GM19035 (cell line): ENCODE data around the gene DHX30.
"Not testable (repeated sequence)": the region's sequence is repeated elsewhere in the genome, so short reads cannot be mapped to it uniquely, and the experiment has no call there.

ENCODE experiments used
- ATAC-seq: cut with Tn5 transposase; IDR thresholded peaks from one replicate; pipeline ENCODE4 v1.9.1; 2021; ENCODE audit not compliant: unreplicated experiment

The DHX30 gene, protein sequence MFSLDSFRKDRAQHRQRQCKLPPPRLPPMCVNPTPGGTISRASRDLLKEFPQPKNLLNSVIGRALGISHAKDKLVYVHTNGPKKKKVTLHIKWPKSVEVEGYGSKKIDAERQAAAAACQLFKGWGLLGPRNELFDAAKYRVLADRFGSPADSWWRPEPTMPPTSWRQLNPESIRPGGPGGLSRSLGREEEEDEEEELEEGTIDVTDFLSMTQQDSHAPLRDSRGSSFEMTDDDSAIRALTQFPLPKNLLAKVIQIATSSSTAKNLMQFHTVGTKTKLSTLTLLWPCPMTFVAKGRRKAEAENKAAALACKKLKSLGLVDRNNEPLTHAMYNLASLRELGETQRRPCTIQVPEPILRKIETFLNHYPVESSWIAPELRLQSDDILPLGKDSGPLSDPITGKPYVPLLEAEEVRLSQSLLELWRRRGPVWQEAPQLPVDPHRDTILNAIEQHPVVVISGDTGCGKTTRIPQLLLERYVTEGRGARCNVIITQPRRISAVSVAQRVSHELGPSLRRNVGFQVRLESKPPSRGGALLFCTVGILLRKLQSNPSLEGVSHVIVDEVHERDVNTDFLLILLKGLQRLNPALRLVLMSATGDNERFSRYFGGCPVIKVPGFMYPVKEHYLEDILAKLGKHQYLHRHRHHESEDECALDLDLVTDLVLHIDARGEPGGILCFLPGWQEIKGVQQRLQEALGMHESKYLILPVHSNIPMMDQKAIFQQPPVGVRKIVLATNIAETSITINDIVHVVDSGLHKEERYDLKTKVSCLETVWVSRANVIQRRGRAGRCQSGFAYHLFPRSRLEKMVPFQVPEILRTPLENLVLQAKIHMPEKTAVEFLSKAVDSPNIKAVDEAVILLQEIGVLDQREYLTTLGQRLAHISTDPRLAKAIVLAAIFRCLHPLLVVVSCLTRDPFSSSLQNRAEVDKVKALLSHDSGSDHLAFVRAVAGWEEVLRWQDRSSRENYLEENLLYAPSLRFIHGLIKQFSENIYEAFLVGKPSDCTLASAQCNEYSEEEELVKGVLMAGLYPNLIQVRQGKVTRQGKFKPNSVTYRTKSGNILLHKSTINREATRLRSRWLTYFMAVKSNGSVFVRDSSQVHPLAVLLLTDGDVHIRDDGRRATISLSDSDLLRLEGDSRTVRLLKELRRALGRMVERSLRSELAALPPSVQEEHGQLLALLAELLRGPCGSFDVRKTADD

DNA sequence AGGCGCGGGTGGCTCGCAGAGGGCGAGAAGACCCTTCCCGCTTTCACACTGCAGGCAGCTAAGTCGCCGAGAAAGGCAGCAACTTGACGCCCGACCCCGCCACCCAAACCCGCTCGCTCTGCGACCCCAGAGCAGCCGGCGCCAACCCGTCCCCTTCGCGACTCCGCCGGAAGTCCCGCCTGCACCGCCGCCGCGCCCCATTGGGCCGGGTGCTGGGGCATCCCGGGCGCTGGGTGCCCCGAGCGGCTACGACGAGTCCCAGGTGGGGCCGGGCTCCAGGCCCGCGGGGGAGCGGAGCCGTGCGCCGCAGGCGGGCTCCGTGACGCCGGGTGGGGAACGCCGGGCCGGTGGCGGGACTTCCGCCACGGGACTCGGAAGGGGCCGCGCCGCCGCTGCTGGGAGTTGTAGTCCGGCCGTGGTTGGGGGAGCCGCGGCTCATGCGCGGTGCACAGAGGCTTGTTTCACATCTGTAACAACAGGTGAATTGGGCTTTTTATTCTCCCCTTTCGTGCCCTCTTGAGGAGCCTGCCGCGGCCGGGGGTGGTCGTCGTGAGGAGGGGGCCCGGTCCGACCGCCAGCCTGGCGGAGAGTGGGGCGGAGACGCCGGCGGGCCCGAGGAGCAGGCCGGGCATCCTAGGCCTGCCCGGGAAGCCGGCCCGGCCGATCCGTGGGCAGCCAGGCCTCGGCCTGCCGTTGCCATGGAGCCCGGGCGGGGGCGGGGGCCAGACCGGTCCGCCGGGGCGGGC lies at the start of gene DHX30:
Gene DHX30, plus strand, starts transcription at position 405 of the 746 bp plus-strand sequence. CDS start 7,546 bp downstream, outside the sequence.
- peak; percentile 91 for ATAC-seq

DNA sequence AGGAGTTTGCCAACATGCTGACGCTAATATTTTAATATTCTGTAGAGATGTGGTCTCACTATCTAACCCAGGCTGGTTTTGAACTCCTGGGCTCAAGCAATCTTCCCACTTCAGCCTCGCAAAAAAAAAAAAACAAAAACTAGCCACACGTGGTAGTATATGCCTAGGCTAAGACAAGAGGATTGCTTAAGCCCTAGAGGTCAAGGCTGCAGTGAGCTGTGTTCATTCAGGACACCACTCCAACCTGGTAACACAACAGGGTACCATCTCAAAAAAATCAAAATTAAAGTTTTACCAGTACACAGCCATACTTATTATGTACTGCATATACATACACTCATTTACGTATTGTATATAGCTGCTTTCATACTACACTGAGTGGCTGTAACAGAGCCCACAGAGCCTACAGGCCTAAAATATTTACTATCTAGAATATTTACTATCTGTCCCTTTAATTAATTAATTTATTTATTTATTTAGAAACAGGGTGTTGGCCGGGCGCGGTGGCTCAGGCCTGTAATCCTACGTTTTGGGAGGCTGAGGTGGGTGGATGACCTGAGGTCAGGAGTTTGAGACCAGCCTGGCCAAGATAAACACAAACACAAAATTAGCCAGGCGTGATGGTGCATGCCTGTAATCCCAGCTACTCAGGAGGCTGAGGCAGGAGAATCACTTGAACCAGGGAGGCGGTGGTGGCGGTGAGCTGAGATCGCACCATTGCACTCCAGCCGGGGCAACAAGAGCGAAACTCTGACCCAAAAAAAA lies 44.5 kb upstream of the DHX30 start:
- no peak for ATAC-seq

DNA sequence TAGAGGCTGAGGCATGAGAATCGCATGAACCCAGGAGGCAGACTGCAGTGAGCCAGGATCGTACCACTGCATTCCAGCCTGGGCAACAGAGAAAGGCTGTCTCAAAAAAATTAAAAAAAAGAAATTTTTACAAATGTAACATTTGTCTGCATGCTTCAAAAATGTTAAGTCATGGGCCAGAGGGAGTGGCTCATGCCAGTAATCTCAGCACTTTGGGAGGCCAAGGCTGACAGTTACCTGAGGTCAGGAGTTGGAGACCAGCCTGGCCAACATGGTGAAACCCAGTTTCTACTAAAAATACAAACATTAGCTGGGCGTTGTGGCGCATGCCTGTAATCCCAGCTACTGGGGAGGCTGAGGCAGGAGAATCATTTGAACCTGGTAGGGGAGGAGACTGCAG lies 42.7 kb upstream of the DHX30 start:
- not testable (repeated sequence) for ATAC-seq

DNA sequence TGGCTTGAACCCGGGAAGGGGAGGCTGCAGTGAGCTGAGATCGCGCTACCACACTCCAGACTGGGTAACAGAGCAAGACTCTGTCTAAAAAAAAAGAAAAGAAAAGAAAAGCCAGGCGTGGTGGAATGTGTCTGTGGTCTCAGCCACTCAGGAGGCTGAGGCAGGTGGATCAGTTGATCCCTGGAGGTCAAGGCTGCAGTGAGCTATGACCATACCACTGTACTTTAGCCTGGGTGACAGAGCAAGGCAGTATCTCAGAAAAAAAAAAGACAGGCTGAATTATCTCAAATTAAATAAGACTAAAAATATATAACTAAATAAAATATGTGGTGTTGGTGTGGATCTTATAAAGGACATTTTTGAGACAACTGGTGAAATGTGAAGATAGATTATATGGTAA lies 41.9 kb upstream of the DHX30 start:
- ATAC-seq, result no peak

DNA sequence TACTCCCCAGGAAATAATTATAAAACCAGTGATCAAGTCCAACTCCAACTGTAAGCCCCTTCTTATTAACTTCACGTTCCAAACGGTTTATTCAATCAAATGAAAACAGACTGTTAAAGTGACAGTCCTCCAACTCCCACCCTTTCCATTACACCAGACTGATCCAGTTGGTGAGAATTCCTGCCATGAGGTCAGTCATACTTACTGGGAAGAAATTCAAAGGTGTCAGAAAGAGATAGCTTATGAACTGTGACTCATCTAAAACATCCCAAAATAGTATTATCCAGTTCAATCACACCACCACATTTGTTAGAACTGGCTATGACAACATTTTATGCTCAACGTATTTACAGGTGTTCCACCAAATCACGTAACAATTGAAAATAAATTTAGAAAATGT lies 40.7 kb upstream of the DHX30 start:
- ATAC-seq, result no peak

DNA sequence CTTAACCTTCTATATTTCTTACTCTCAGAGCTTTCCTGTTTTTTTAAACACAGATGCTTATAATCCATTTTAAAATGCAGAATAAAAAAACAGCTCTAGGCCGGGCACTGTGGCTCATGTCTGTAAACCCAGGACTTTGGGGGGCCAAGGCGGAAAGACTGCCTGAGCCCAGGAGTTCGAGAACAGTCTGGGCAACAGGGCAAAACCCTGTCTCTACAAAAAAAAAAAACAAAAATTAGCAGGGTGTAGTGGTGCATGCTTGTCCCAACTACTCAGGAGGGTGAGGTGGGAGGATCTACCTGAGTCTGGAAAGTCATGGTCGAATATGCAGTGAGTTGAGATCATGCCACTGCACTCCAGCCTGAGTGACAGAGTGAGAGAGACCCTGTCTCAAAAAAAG lies 36.8 kb upstream of the DHX30 start:
- no peak for ATAC-seq

DNA sequence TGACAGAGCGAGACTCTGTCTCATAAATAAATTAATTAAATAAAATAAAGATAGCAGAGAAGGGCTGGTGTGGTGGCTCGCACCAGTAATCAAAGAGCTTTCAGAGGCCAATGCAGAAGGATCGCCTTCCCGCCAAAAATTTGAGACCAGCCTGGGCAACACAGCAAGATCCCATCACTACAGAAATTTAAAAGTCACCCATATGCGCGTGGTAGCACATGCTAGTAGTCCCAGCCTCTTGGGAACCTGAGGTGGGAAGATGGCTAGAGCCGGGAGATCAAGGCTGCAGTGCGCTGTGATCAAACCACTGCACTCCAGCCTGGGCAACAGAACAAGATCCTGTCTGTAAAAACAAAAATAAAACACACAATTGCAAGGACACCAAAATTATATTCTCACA lies 30.9 kb upstream of the DHX30 start:
- no peak for ATAC-seq

DNA sequence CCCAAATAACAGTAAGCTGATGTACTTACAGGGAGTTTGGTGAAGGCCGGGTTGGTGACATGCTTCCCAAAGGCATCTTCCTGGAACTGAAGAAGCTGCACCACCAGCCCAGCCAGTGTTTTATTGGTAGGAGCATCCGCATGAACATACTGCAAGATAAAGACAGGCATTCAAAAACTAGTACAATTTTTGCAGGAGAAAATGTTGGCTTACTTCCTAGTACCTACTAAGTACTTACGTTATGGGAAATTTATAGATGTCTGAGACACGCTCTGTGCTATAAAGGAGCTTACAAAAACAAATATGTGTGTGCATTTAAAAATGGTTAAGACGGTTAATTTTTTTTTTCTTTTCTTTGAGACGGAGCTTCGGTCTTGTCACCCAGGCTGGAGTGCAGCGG lies 30.1 kb upstream of the DHX30 start:
- ATAC-seq, result no peak

DNA sequence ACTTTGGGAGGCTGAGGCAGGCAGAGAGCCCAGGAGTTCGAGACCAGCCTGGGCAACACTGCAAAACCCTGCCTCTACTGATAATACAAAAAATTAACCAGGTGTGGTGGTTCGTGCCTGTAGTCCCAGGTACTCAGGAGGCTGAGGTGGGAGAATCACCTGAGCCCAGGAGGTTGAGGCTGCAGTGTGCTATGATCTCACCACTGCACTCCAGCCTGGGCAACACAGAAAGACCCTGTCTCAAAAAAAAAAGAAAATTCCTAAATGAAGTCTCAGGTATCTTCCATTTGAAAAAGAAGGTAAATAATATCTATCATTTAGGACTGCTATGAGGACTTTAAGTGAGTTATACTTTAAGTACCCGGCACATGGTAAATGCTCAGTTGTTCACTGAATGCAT lies 24.2 kb upstream of the DHX30 start:
- no peak for ATAC-seq

DNA sequence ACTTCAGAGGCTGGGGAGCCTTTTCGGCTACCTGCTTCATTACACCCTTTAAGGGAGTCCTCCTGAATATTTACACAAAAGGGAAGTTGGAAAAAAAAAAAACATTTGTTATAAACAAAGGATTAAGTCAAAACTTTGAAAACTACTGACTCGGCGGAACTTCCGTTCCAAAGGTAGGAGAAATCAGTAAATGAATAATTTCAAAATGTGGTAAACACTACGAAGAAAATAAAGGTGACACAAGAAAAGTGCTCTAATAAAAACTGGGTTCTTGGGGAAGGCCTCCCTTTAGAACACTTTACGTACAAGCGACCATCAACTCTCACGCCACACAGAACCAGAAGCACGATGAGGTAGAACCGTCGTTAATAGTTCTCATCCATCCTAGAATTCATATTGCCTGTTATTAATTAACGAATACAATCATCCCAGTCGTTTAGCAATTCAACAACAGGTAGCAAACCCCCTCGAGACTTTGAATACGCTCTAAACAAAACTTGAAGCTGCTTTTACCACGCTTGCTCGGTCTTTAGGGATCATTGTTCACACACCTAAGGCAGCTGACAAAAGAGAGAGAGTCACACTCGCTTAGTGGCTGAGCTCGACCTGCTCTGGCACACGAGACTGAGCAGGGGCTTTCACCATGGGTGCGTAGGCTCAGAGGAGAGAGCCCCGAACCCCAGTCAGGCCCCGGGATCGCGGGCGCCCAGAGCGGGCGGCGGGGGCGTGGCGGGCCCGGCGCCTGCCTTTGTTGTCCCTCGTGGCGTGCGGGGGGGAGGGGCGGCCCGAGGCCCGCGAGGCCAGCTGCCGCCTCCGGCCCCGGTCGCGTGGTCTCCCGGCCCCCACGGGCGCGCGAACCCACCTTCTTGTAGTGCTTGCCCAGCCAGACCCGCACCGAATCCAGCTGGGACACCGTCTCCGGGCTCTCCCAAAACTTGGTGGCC lies 21.9 kb upstream of the DHX30 start:
- peak; percentile 42 for ATAC-seq

DNA sequence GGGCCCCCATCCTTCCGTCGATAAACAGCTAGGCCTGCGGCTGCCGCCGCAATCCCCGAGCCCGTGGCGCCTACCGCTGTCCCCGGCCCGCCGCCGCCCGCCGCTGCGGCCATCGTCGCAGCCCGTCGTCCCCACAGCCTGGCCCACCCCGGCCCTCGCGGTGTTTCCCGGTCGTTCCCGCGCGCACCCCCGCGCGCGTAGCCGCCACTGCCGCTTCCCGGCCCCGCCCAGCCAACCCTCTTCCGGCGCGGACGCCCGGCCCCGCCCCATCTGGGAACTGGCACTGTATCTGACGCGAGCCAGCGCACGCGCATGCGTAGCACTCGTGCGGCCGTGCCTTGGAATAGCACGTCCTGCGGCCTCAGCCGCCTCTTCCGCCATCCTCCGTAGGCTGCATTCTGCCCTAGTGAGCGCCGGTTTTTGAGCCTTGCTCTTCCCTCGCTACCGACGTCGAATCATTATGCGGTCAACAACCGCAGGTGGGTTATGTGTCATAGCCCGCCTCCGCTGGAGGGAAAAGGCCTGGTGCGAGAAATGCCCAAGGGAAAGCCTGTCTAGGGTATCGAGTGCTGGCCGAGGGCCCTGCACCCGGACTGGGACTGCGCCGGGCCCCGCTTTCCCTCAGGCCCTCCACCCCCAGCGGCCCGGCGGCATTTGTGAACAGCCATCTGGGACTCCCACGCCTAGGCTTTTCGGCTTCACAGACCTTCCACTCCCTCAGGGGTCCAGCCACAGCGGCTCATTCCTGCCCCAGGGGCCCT lies 21.1 kb upstream of the DHX30 start, which contains the start of gene SMARCC1:
Gene SMARCC1, minus strand, starts transcription at position 209 of the 761 bp plus-strand sequence. Its CDS starts 96 bp downstream, at position 113.
- peak; percentile 81 for ATAC-seq

DNA sequence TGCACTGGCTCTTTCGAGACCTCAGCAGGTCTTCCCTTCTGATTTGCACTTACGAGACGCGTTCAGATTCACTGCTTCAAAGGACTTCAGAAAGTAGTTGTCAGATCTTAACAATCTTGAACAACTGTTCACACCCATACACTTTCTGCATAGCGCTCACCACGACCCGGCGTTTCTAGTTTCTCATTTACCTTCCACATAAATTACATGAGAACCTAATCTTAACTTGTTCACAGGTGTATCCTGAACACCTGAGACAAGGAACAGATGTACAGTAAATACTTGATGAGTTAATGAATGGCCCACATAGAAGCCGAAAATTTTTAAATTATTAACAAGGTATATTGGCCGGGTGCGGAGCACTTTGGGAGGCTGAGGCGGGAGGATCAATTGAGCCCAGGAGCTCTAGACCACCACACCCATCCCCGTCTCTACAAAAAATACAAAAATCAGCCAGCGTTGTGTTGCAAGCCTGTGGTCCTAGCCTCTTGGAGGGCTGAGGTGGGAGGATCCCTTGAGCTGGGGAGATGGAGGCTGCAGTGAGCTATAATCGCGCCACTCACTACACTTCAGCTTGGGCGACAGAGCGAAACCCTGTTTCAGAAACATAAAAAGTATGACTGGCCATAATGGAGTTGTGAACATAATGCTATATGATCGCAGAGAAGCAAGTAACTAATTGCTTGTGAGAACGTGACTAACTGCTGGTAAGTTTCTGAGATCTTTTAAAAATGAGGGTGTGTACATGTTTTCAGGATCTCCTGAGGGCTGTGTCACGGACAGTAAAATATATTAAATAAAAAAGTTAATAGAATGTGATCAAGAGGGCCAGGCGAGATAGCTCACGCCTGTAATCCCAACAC lies 20.3 kb upstream of the DHX30 start:
- no peak for ATAC-seq

DNA sequence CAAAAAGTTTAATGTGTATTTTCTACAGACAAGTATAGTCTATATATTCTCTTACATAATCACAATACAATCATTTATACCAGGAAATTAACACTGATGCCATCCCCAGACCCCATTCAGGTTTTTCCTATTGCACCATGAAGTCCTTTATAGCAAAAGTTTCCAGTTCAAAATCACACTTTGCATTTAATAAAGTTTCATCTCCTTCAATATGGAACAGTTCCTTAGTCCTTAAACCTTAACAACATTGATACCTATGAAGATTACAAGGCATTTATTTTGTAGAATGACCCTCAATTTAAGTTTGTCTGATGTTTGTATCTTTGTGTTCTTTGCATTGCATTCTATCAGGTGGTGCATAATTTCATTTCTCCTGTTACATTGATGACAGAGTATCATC lies 19.3 kb upstream of the DHX30 start:
- no peak for ATAC-seq

DNA sequence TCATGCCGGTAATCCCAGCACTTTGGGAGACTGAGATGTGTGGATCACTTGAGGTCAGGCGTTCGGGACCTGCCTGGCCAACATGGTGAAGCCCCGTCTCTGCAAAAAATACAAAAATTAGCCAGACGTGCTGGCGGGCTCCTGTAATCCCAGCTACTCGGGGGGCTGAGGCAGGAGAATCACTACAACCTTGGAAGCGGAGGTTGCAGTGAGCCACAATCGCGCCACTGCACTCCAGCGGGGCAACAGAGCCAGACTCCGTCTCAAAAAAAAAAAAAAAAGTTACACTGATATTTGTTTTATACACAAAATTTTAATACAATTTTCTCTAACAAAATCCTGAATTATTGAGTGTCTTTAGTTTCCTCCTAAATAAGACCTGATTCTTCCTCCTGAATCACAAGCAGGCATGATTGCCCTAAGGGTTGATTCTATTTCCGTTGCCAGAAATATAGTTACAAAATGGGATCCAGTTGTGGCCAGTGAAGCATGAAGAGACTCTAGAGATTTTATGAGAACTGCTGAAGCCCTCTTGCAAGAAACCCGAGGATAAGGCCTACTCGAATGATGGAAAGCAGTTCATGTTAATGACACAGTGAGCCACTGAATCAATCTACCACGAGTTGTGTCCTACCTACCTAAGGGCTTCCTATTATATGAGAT lies 11.6 kb upstream of the DHX30 start:
- no peak for ATAC-seq

DNA sequence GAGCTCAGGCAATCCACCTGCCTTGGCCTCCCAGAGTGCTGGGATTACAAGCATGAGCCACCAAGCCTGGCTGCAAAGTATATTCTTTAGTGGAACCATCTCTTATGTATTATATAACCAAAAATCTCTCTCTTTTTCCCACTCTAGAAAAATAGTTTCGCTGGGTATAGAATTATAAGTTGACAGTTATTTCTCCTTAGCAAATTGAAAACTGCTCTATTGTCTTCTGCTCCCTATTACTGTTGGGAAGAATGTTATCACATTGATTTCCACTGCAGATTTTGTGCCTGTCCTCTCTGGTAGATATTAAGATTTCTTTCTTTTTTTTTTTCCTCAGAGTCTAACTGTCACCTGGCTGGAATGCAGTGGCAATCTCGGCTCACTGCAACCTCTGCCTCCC lies 10.2 kb upstream of the DHX30 start:
- no peak for ATAC-seq

DNA sequence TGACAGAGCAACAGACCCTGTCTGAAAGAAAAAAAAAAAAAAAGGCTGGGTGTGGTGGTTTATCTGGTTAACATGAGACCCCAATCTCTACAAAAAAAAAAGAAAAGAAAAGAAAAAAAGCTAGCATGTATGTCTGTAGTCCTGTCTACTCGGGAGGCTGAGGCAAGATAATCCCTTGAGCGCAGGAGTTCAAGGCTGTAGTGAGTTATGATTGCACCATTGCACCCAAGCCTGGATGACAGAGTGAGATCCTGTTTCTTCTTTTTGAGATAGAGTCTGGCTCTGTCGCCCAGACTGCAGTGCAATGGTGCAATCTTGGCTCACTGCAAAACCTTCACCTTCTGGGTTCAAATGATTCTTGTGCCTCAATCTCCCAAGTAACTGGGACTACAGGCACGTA lies 8.4 kb upstream of the DHX30 start:
- no peak for ATAC-seq

DNA sequence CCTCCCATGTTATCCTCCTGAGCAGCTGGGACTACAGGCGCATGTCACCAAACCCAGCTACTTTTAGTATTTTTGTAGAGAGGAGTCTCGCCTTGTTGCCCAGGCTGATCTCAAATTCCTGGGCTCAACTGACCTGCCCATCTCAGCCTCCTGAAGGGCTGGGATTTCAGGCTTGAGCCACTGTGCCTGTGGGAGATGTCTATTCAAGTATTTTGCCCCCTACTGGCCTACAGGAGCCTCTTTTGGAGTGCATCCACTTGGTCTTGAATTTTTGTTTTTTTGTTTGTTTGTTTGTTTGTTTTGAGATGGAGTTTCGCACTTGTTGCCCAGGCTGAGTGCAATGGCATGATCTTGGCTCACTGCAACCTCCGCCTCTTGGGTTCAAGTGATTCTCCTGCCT lies 3.2 kb upstream of the DHX30 start:
- no peak for ATAC-seq
